ENCODE results near the gene CLNK.

- TF ChIP-seq, protein P1, sequence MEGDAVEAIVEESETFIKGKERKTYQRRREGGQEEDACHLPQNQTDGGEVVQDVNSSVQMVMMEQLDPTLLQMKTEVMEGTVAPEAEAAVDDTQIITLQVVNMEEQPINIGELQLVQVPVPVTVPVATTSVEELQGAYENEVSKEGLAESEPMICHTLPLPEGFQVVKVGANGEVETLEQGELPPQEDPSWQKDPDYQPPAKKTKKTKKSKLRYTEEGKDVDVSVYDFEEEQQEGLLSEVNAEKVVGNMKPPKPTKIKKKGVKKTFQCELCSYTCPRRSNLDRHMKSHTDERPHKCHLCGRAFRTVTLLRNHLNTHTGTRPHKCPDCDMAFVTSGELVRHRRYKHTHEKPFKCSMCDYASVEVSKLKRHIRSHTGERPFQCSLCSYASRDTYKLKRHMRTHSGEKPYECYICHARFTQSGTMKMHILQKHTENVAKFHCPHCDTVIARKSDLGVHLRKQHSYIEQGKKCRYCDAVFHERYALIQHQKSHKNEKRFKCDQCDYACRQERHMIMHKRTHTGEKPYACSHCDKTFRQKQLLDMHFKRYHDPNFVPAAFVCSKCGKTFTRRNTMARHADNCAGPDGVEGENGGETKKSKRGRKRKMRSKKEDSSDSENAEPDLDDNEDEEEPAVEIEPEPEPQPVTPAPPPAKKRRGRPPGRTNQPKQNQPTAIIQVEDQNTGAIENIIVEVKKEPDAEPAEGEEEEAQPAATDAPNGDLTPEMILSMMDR (IDR thresholded peaks at IDR 0.05 in 2 of 3, conservative IDR thresholded peaks at IDR 0.05 in 1 of 3; ENCODE audit: borderline replicate concordance in 1 of 3, insufficient read depth in 1 of 3, low read depth in 2 of 3, low read length in 2 of 3), result no peak
- TF ChIP-seq EZH2phosphoT487 (IDR thresholded peaks at IDR 0.05; ENCODE audit: borderline replicate concordance) (no peak), SIN3A (IDR thresholded peaks at IDR 0.05; ENCODE audit: low read depth) (no peak), ATF3 (IDR thresholded peaks at IDR 0.05) (no peak), EZH2 (IDR thresholded peaks at IDR 0.05) (no peak), CEBPB (IDR thresholded peaks at IDR 0.05; ENCODE audit: low read depth) (no peak), POLR2A (IDR thresholded peaks at IDR 0.05; ENCODE audit: borderline replicate concordance, extremely low read depth, insufficient read depth, insufficient read length) (no peak), REST (IDR thresholded peaks at IDR 0.05; ENCODE audit: low read depth) (no peak), FOSL1 (IDR thresholded peaks at IDR 0.05; ENCODE audit: low read depth) (no peak)
- TF ChIP-seq, protein P2, sequence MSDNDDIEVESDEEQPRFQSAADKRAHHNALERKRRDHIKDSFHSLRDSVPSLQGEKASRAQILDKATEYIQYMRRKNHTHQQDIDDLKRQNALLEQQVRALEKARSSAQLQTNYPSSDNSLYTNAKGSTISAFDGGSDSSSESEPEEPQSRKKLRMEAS (IDR thresholded peaks at IDR 0.05), result no peak
Observed at GRCh38 chr4:10454121-10454520, 230.4 kb downstream of the CLNK start.

All from HCT116 (cell line).